ENCODE measurements around the gene CADPS. TPM values are rescaled to one million over a fixed set of nuclear protein-coding genes. Genes with fewer than 3 reads are reported as not detected.

Gene CADPS
- total and polyA plus RNA-seq, 9 of the 15 experiments (the other 6 are each of a cell fraction or from before 2014, with no cell fraction given): not detected

GRCh38 chr3:62923066-62923465 lies 47.9 kb upstream of the CADPS start:
- Histone ChIP-seq H3K36me3 (ENCODE audit: control insufficient read depth, insufficient read depth, low read length) (no peaks in the 10 kb centered on the region), H3K9ac (ENCODE audit: insufficient read depth in 1 of 2, low read depth in 2 of 2, low read length in 2 of 2) (no peak overlapping the region), H4K20me1 (replicated peaks; ENCODE audit: control insufficient read depth, insufficient read depth, low read length) (no peaks in the 10 kb centered on the region), H3K79me2 (ENCODE audit: control insufficient read depth, insufficient read depth, low read length) (no peaks in the 10 kb centered on the region), H3K27me3 (ENCODE audit: control insufficient read depth in 2 of 2, insufficient read depth in 2 of 2, low read length in 2 of 2) (no peaks in the 10 kb centered on the region), H3K9me3 (replicated peaks; ENCODE audit: control insufficient read depth, insufficient read depth, low read depth, low read length) (no peaks in the 10 kb centered on the region), H3K27ac (ENCODE audit: extremely low read depth, low read depth, low read length) (no peak overlapping the region), H3K4me2 (ENCODE audit: insufficient read depth, low read length) (no peak overlapping the region), H3K4me1 (replicated peaks in 1 of 2; ENCODE audit: control insufficient read depth in 2 of 2, insufficient read depth in 2 of 2, low read length in 2 of 2) (no peaks in the 10 kb centered on the region), H2AFZ (ENCODE audit: low read depth, low read length) (no peak overlapping the region), H3K9me1 (ENCODE audit: control insufficient read depth, insufficient read depth, low read length) (no peaks in the 10 kb centered on the region), H3K4me3 (no peak overlapping the region)
- POLR2A ChIA-PET: no interaction called here
- ATAC-seq: no peak
- CTCF ChIA-PET (ENCODE audit: low intra/inter-chr PET ratio): interaction anchor here (0.7 kb wide), 1 partner anchor 1332 kb away, joined by 4 read pairs; no protein-coding TSS in a partner anchor
- no peak for DNase-seq (ENCODE audit: extremely low read depth in 1 of 4, low spot score in 3 of 4)
- no peak for TF ChIP-seq NR4A1 (CRISPR knock-in tag; IDR thresholded peaks at IDR 0.05)
- no peak for TF ChIP-seq NR4A1 (tag; IDR thresholded peaks at IDR 0.05)
- no peak for TF ChIP-seq ZNF24 (IDR thresholded peaks at IDR 0.05)
- no peak for TF ChIP-seq ATF4 (CRISPR knock-in tag; IDR thresholded peaks at IDR 0.05)
- TF ChIP-seq GATAD2B (IDR thresholded peaks at IDR 0.05; ENCODE audit: borderline replicate concordance): no peak
- no peak for TF ChIP-seq ETV6 (IDR thresholded peaks at IDR 0.05; ENCODE audit: borderline replicate concordance in 1 of 2, low read depth in 2 of 2, low read length in 1 of 2)
- no peak for TF ChIP-seq ETV6 (CRISPR knock-in tag; IDR thresholded peaks at IDR 0.05; ENCODE audit: borderline replicate concordance)
- TF ChIP-seq ZEB2 (IDR thresholded peaks at IDR 0.05): no peak
- no peak for TF ChIP-seq ZNF551 (CRISPR knock-in tag; IDR thresholded peaks at IDR 0.05)
- TF ChIP-seq CBFB (CRISPR knock-in tag; IDR thresholded peaks at IDR 0.05): no peak
- no peak for TF ChIP-seq PRMT5 (CRISPR knock-in tag; IDR thresholded peaks at IDR 0.05)
- TF ChIP-seq TAF7 (tag; IDR thresholded peaks at IDR 0.05): no peak
- TF ChIP-seq ZNF224 (CRISPR knock-in tag; IDR thresholded peaks at IDR 0.05): no peak
- TF ChIP-seq, protein P1, sequence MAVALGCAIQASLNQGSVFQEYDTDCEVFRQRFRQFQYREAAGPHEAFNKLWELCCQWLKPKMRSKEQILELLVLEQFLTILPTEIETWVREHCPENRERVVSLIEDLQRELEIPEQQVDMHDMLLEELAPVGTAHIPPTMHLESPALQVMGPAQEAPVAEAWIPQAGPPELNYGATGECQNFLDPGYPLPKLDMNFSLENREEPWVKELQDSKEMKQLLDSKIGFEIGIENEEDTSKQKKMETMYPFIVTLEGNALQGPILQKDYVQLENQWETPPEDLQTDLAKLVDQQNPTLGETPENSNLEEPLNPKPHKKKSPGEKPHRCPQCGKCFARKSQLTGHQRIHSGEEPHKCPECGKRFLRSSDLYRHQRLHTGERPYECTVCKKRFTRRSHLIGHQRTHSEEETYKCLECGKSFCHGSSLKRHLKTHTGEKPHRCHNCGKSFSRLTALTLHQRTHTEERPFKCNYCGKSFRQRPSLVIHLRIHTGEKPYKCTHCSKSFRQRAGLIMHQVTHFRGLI (CRISPR knock-in tag; IDR thresholded peaks at IDR 0.05): no peak
- TF ChIP-seq ZNF3 (CRISPR knock-in tag; IDR thresholded peaks at IDR 0.05): no peak
- no peak for TF ChIP-seq HNRNPK (IDR thresholded peaks at IDR 0.05; ENCODE audit: low read depth, low read length, poor library complexity, severe bottlenecking)
- no peak for TF ChIP-seq NR0B1 (IDR thresholded peaks at IDR 0.05; ENCODE audit: partially characterized antibody)
- no peak for FAIRE-seq
- in situ Hi-C loops (cut with MboI): no loop called here
- WGBS (ENCODE audit: insufficient coverage, low coverage, missing lambda C conversion rate): 0% methylated on average over 1 of the region's 2 CpGs
- intact Hi-C loops (cut with micrococcal nuclease): no loop called here
- no TSS peak for BruUV-seq (replicated peaks)

All from K562 (cell line).